HepG2 (cell line): ENCODE measurements around the gene SRGAP3.

Experiments
- CEBPG ChIP-seq: IDR thresholded peaks from 2 replicates; pipeline ENCODE4 v1.6.1; 2016
- CHD2 ChIP-seq: IDR thresholded peaks from 2 replicates; pipeline ENCODE4 v1.6.1; 2011; ENCODE audit warnings: low read depth, low read length, improper control_type of control experiment
- CTCF ChIP-seq: sonication (generic); formaldehyde crosslinking; IDR thresholded peaks from 2 replicates; pipeline ENCODE4 v1.5.0; 2020; ENCODE audit warnings: mild to moderate bottlenecking, missing genetic modification reagents, moderate library complexity
- DRAP1 ChIP-seq: IDR thresholded peaks from 2 replicates; pipeline ENCODE4 v1.6.1; 2016; ENCODE audit warnings: missing genetic modification reagents, missing compliant biosample characterization
- GMEB1 ChIP-seq: sonication (generic); formaldehyde crosslinking; IDR thresholded peaks from 2 replicates; pipeline ENCODE4 v1.5.1; 2020; ENCODE audit warnings: missing genetic modification reagents, mild to moderate bottlenecking, borderline replicate concordance
- HMGA1 ChIP-seq: sonication (generic); formaldehyde crosslinking; conservative IDR thresholded peaks from 2 replicates; pipeline ENCODE4 v1.4.0; 2020; ENCODE audit warnings: missing genetic modification reagents
- SP1 ChIP-seq, 2 experiments: fragments of 450-650 bp in 1 of 2; sonication (generic) in 1 of 2; formaldehyde crosslinking in 1 of 2; IDR thresholded peaks; 2 replicates each; pipeline versions ENCODE4 v1.4.0 to v1.6.1; 2016 to 2020; ENCODE audit warnings: missing genetic modification reagents in 1 of 2
- ZFP36 ChIP-seq: fragments of 150-350 bp; IDR thresholded peaks from 2 replicates; pipeline ENCODE4 v1.6.1; 2018; ENCODE audit warnings: borderline replicate concordance, low read length, low read depth; ENCODE audit not compliant: partially characterized antibody
- ZNF496 ChIP-seq: sonication (generic); formaldehyde crosslinking; IDR thresholded peaks from 2 replicates; pipeline ENCODE4 v1.8.1; 2023; ENCODE audit warnings: mild to moderate bottlenecking, moderate library complexity, missing genetic modification reagents; ENCODE audit not compliant: insufficient replicate concordance

- no peak for TF ChIP-seq CHD2
- TF ChIP-seq SP1 (IDR thresholded peaks at IDR 0.05): no peak
- TF ChIP-seq SP1 (CRISPR knock-in tag; IDR thresholded peaks at IDR 0.05): no peak
- no peak for TF ChIP-seq GMEB1
- no peak for TF ChIP-seq DRAP1 (CRISPR knock-in tag)
- no peak for TF ChIP-seq CTCF
- no peak for TF ChIP-seq ZFP36
- no peak for TF ChIP-seq ZNF496 (CRISPR knock-in tag)
- TF ChIP-seq CEBPG: no peak
- no peak for TF ChIP-seq HMGA1 (CRISPR knock-in tag)
These were observed 139.1 kb downstream of the SRGAP3 start for GRCh38 chr3:9110316-9110715.
